ENCODE measurements around the gene C4B.

C4B gene

DNA sequence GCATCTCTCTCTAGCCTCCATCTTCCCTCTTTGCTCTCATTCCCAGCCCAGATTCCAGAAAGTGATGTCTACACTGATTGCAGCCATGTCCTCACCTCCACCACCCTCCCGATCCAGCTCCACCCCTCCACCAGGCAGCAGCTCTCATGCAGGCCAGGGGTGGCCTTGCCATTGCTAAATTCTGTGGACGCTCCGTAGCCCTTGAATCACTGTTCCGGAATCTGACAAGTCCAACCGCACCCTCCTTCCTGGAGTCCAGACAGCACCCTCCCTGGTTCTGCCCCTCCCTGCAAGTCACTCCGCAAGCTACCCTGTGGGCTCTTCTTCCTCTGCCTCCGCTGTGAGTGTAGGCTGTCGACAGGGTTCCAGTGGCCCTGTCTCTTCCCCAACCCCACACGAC is 68.3 kb downstream of the C4B start:
- no peak for DNase-seq (ENCODE audit: low read depth)

DNA sequence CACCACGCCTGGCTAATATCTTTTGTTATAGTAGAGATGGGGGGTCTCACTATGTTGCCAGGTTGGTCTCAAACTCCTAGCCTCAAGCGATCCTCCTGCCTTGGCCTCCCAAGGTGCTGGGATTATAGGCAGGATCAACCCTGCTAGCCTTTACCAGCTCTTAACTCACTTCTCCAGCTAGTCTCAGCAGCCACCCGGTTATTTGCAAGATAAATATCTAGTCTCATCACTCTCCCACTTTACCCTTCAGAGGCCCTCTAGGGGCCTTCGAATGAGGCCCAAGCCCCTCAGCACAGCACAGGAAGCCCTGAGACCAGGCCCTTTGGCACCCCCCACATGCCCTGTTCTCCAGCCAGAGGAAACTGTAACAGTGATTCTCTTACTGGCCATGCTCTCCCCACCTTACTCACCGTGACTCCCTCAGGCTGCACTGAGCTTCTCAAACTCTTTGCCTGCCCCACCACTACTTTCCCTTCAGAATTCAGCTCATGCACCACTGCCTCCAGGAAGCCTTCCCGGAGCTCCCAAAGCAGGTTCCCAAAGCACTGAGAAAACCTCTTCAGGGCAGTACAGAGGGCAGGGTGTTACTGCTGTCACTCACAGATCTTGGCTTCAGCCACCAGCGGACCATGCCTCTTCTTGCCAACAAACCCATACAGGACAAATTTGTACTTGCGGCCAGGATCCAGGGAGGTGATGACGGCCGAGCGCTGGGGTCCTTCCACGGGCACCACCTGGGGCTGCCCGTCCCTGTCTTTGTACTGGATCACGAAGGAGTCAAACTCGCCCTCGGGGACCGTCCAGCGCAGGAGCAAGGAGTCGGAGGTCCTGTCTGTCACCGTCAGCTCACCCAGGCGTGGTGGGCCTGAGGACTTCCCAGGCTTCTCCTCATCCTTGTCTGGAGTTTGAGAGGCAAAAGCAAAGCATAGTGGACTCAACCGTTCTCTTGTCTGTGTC is 69.5 kb downstream of the C4B start:
- DNase-seq (ENCODE audit: low read depth): no peak

DNA sequence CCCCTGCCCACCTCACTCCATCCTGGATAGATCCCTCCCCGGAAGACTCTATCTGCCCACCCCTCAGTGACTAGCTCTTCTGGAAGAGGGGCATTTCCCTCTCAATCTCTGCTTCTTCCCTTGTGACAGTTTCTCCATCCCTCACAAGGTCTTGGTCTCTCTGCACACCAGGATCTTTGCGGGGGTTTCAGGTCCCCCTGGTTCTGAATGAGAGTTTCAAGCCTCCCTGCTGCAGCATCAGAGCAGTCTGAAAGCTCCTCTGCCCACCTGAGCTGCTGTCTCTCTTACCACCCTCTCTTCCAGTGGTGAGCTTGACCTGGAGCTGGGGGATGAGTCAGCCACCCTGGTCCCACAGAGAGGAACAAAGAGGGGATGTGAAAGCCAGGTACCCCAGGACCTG is 70.2 kb downstream of the C4B start:
- no peak for DNase-seq (ENCODE audit: low read depth)
